H1 (cell line): ENCODE results near the gene POLE. TPM values are rescaled to one million over a fixed set of nuclear protein-coding genes. Genes with fewer than 3 reads are reported as not detected.

Experiments
- CTCF ChIA-PET: fragments of 300-600 bp; sonication (Branson Sonifier 250); formaldehyde crosslinking; loops from one replicate; lab custom pipeline; 2021; ENCODE audit not compliant: partially characterized antibody; lab: Charles Lee
- POLR2A ChIA-PET: fragments of 300-600 bp; sonication (Branson Sonifier 250); formaldehyde crosslinking; loops from one replicate; lab custom pipeline; 2021; ENCODE audit warnings: inconsistent platforms; ENCODE audit not compliant: partially characterized antibody; lab: Charles Lee
- DNase-seq, 2 experiments: peaks; one replicate each; pipeline versions ENCODE4 v3.0.0 to v3.0.0-alpha.2; 2010 to 2022; ENCODE audit warnings: low spot score in 2 of 2, low read depth in 1 of 2, mixed read lengths in 1 of 2
- FAIRE-seq: peaks from 2 replicates; lab custom pipeline; 2011; peaks lifted over from hg19 to GRCh38; lab: Jason Lieb, UNC
- H2AFZ ChIP-seq: 2 replicates; pipeline ENCODE4 v1.8.1; 2012; ENCODE audit warnings: low read length, inconsistent platforms
- H2AK5ac ChIP-seq: 2 replicates; pipeline ENCODE4 v1.6.1; 2013; ENCODE audit warnings: low read depth, low read length
- H2BK120ac ChIP-seq: replicated peaks from 2 replicates; pipeline ENCODE3; 2013; ENCODE audit warnings: low read depth, low read length, inconsistent platforms
- H2BK12ac ChIP-seq: 2 replicates; pipeline ENCODE4 v1.6.1; 2013; ENCODE audit warnings: low read depth, low read length
- H2BK15ac ChIP-seq: 2 replicates; pipeline ENCODE4 v1.6.1; 2013; ENCODE audit warnings: low read length
- H2BK20ac ChIP-seq: 2 replicates; pipeline ENCODE4 v1.6.1; 2013; ENCODE audit warnings: low read length
- H2BK5ac ChIP-seq: 2 replicates; pipeline ENCODE4 v1.6.1; 2013; ENCODE audit warnings: low read depth, low read length
- H3K14ac ChIP-seq: 2 replicates; pipeline ENCODE4 v1.6.1; 2013; ENCODE audit warnings: inconsistent platforms; ENCODE audit not compliant: insufficient read length
- H3K18ac ChIP-seq: 2 replicates; pipeline ENCODE4 v1.6.1; 2013; ENCODE audit warnings: low read length; ENCODE audit errors: extremely low read depth
- H3K23ac ChIP-seq: 2 replicates; pipeline ENCODE4 v1.6.1; 2013; ENCODE audit warnings: inconsistent platforms; ENCODE audit not compliant: insufficient read length
- H3K23me2 ChIP-seq: 2 replicates; pipeline ENCODE4 v1.6.1; 2013; ENCODE audit warnings: low read depth, low read length
- H3K27ac ChIP-seq: 2 replicates; pipeline ENCODE4 v1.6.1; 2011; ENCODE audit warnings: low read depth, low read length, inconsistent platforms
- H3K27me3 ChIP-seq, 4 experiments: replicated peaks in 1 of 4; 1 replicate in 1 of 4; 2 replicates in 3 of 4; pipeline versions ENCODE4 v1.6.1 to v1.8.1; 2011 to 2013; ENCODE audit warnings: low read length in 3 of 4, mild to moderate bottlenecking in 3 of 4, inconsistent platforms in 2 of 4, mixed read lengths in 2 of 4, moderate library complexity in 1 of 4; ENCODE audit not compliant: control insufficient read depth in 3 of 4, insufficient read depth in 3 of 4; ENCODE audit errors: extremely low read depth in 1 of 4
- H3K36me3 ChIP-seq, 4 experiments: 2 replicates each; pipeline versions ENCODE4 v1.6.1 to v1.8.1; 2011 to 2013; ENCODE audit warnings: mild to moderate bottlenecking in 4 of 4, low read length in 3 of 4, moderate library complexity in 2 of 4, control low read depth in 1 of 4, inconsistent platforms in 1 of 4; ENCODE audit not compliant: insufficient read depth in 4 of 4, control insufficient read depth in 2 of 4
- H3K4ac ChIP-seq: replicated peaks from 2 replicates; pipeline ENCODE3; 2013; ENCODE audit warnings: low read length, low read depth, mixed read lengths, inconsistent platforms; ENCODE audit not compliant: insufficient read length
- H3K4me1 ChIP-seq, 4 experiments: replicated peaks in 1 of 4; 1 replicate in 1 of 4; 2 replicates in 3 of 4; pipeline versions ENCODE4 v1.6.1 to v1.8.1; 2011 to 2013; ENCODE audit warnings: low read length in 3 of 4, inconsistent platforms in 2 of 4, mixed read lengths in 1 of 4; ENCODE audit not compliant: insufficient read depth in 4 of 4, control insufficient read depth in 3 of 4
- H3K4me2 ChIP-seq, 2 experiments: 2 replicates each; pipeline versions ENCODE4 v1.6.1 to v1.8.1; 2011 to 2013; ENCODE audit warnings: low read depth in 2 of 2, low read length in 2 of 2, control low read depth in 1 of 2, inconsistent platforms in 1 of 2, mild to moderate bottlenecking in 1 of 2; ENCODE audit not compliant: insufficient read depth in 1 of 2
- H3K4me3 ChIP-seq, 4 experiments: fragments of 200-600, 300-600 bp in 1 of 4; sonication (generic), shearing (Covaris generic), sonication (Bioruptor Twin) in 1 of 4; 2 replicates each; pipeline versions ENCODE4 v1.5.1 to v1.8.1; 2011 to 2016; ENCODE audit warnings: low read length in 4 of 4, low read depth in 3 of 4, control low read depth in 2 of 4, inconsistent platforms in 2 of 4, mild to moderate bottlenecking in 2 of 4, mixed read lengths in 1 of 4, moderate library complexity in 1 of 4; ENCODE audit not compliant: insufficient read depth in 2 of 4; ENCODE audit errors: extremely low read depth in 1 of 4
- H3K56ac ChIP-seq: replicated peaks from 2 replicates; pipeline ENCODE3; 2013; ENCODE audit warnings: low read depth, mild to moderate bottlenecking, mixed read lengths, low read length, inconsistent platforms; ENCODE audit not compliant: insufficient read length
- H3K79me1 ChIP-seq: 2 replicates; pipeline ENCODE4 v1.6.1; 2013; ENCODE audit warnings: low read depth, low read length, control low read depth
- H3K79me2 ChIP-seq, 2 experiments: 2 replicates each; pipeline versions ENCODE4 v1.6.1 to v1.8.1; 2012 to 2013; ENCODE audit warnings: low read length in 2 of 2, mild to moderate bottlenecking in 2 of 2, inconsistent platforms in 1 of 2; ENCODE audit not compliant: insufficient read depth in 2 of 2, control insufficient read depth in 1 of 2
- H3K9ac ChIP-seq, 4 experiments: replicated peaks in 1 of 4; 1 replicate in 1 of 4; 2 replicates in 3 of 4; pipeline versions ENCODE4 v1.6.1 to v1.8.1; 2011 to 2013; ENCODE audit warnings: low read depth in 3 of 4, low read length in 3 of 4, control low read depth in 2 of 4, mild to moderate bottlenecking in 2 of 4, moderate library complexity in 2 of 4, inconsistent platforms in 1 of 4; ENCODE audit errors: extremely low read depth in 1 of 4
- H3K9me3 ChIP-seq, 2 experiments: 2 replicates each; pipeline versions ENCODE4 v1.6.1 to v1.8.1; 2012 to 2013; ENCODE audit warnings: mild to moderate bottlenecking in 2 of 2, moderate library complexity in 2 of 2, control low read depth in 1 of 2, inconsistent platforms in 1 of 2, low read depth in 1 of 2, low read length in 1 of 2, mixed read lengths in 1 of 2; ENCODE audit not compliant: insufficient read depth in 2 of 2
- H4K20me1 ChIP-seq, 2 experiments: replicated peaks in 1 of 2; 2 replicates each; pipeline versions ENCODE3 to v1.8.1; 2011 to 2013; ENCODE audit warnings: inconsistent platforms in 2 of 2, low read length in 2 of 2, mild to moderate bottlenecking in 1 of 2; ENCODE audit not compliant: insufficient read depth in 2 of 2, control insufficient read depth in 1 of 2
- H4K5ac ChIP-seq: 2 replicates; pipeline ENCODE4 v1.6.1; 2013; ENCODE audit warnings: low read length, low read depth, mixed read lengths, inconsistent platforms; ENCODE audit not compliant: insufficient read length
- H4K8ac ChIP-seq: 2 replicates; pipeline ENCODE4 v1.8.0; 2013; ENCODE audit warnings: mild to moderate bottlenecking, moderate library complexity, low read length, inconsistent platforms; ENCODE audit not compliant: insufficient read depth; ENCODE audit errors: extremely low read depth
- H4K91ac ChIP-seq: replicated peaks from 2 replicates; pipeline ENCODE3; 2013; ENCODE audit warnings: low read length, mixed read lengths, inconsistent platforms; ENCODE audit not compliant: insufficient read length
- BRCA1 ChIP-seq: IDR thresholded peaks from 2 replicates; pipeline ENCODE4 v1.6.1; 2012; ENCODE audit warnings: low read depth, low read length, improper control_type of control experiment
- GABPA ChIP-seq: IDR thresholded peaks from 2 replicates; pipeline ENCODE4 v1.6.1; 2011; ENCODE audit warnings: mild to moderate bottlenecking, low read length, moderate library complexity, borderline replicate concordance; ENCODE audit not compliant: insufficient read depth
- KDM1A ChIP-seq: fragments of 200-600, 300-600 bp; sonication (generic); IDR thresholded peaks from 2 replicates; pipeline ENCODE4 v1.7.1; 2016; ENCODE audit warnings: mild to moderate bottlenecking, low read length, borderline replicate concordance
- KDM5A ChIP-seq: fragments of 200-600 bp; IDR thresholded peaks from 2 replicates; pipeline ENCODE4 v1.7.1; 2012; ENCODE audit warnings: mild to moderate bottlenecking, low read length, inconsistent platforms, mixed read lengths
- MAFK ChIP-seq: IDR thresholded peaks from 2 replicates; pipeline ENCODE4 v1.6.1; 2012; ENCODE audit warnings: low read depth, mild to moderate bottlenecking, improper control_type of control experiment, low read length
- MAX ChIP-seq: IDR thresholded peaks from 2 replicates; pipeline ENCODE4 v1.6.1; 2012; ENCODE audit warnings: inconsistent platforms
- NANOG ChIP-seq: IDR thresholded peaks from 2 replicates; pipeline ENCODE4 v1.6.1; 2011; ENCODE audit warnings: low read length, low read depth, mild to moderate bottlenecking, inconsistent platforms; ENCODE audit not compliant: insufficient read depth, poor library complexity, severe bottlenecking
- POLR2AphosphoS5 ChIP-seq: IDR thresholded peaks from 2 replicates; pipeline ENCODE4 v1.6.1; 2011; ENCODE audit warnings: low read depth, low read length
- RBBP5 ChIP-seq: IDR thresholded peaks from 2 replicates; pipeline ENCODE4 v1.7.1; 2012; ENCODE audit warnings: low read depth, mild to moderate bottlenecking, inconsistent platforms, low read length, moderate library complexity, borderline replicate concordance
- RXRA ChIP-seq: IDR thresholded peaks from 2 replicates; pipeline ENCODE4 v1.6.1; 2011; ENCODE audit warnings: low read depth, mild to moderate bottlenecking, low read length, moderate library complexity; ENCODE audit not compliant: insufficient read depth
- SIRT6 ChIP-seq: IDR thresholded peaks from one replicate; pipeline ENCODE4 v1.7.1; 2012; ENCODE audit warnings: low read length, inconsistent platforms
- SP2 ChIP-seq: IDR thresholded peaks from 2 replicates; pipeline ENCODE4 v1.6.1; 2012; ENCODE audit warnings: mild to moderate bottlenecking, low read length, inconsistent platforms
- TBP ChIP-seq: IDR thresholded peaks from 2 replicates; pipeline ENCODE4 v1.6.1; 2011; ENCODE audit warnings: low read depth, low read length, improper control_type of control experiment
- WGBS, 2 experiments: shearing (Covaris generic) in 1 of 2; methylation state at CpG; one replicate each; pipeline versions ENCODE4 v1.1.6 to v1.1.7; 2013 to 2015; ENCODE audit warnings: low lambda C conversion rate in 2 of 2, mixed read lengths in 2 of 2, inconsistent platforms in 1 of 2, low coverage in 1 of 2, missing lambda C conversion rate in 1 of 2; ENCODE audit not compliant: insufficient replicate concordance in 2 of 2, insufficient coverage in 1 of 2, insufficient read length in 1 of 2; ENCODE audit errors: extremely low coverage in 1 of 2, missing lambda C conversion rate in 1 of 2; 5-methylcytosine and 5-hydroxymethylcytosine counted together
- polyA plus RNA-seq, 7 experiments: library from polyadenylated mRNA; depleted of rRNA in 3 of 7; stranded (reverse) in 5 of 7; unstranded in 2 of 7; fragments of >200 nt in 5 of 7; fragments of 200-250 nt in 2 of 7; gene quantifications; 1 replicate in 5 of 7; 2 replicates in 1 of 7; 4 replicates in 1 of 7; pipeline versions ENCODE4 v1.2.1 to v1.2.3, GENCODE V29; 2011 to 2013; ENCODE audit warnings: missing spikeins in 2 of 7, mixed read lengths in 2 of 7
- total RNA-seq: library from RNA; stranded (reverse); fragmentation: NEBNext Ultra II Directional; extraction: Animal tissue kit (Norgen Biotek cat#: 25700); gene quantifications from 2 replicates; pipeline ENCODE4 v1.2.1, GENCODE V29; 2021

The POLE gene
- total and polyA plus RNA-seq, 2 of the 8 experiments (the other 6 are each of a cell fraction or from before 2014, with no cell fraction given): 59.7 to 115 TPM

DNA sequence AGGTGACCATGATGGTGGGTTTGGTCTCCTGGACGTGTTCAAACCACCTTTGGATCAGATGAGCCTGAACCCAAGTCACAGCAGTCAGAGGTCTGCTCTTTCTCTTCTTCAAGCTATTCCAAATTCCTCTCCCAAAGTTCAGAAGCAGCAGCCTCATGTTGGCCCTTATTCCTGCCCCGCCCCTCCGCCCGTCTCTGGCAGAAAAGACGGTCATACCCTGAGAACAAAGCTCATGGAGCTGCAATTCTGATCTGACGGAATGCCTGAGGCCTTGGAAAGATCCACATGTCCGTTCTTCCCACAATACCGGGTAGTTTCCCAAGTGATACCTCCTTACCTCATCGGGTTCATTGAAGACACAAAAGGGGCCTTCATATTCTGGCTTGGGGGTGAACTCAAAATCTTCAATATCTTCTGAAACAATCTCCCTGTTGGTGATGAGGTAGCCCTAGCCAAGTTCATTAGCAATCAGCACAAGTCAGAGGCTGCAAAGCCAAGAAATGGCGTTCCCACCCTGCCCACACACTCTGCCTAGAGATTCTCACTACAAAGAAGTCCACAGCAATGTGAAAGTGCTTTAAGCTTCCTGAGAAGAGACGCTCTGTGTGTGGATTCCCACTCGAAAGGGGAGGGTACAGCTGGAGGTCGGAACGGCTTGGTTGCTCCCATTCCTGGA lies 11.2 kb downstream of the POLE start:
- Histone ChIP-seq H3K9ac (no peak overlapping the region), H3K23ac (no peak overlapping the region), H3K4me2 (no peak overlapping the region), H3K27ac (no peak overlapping the region), H3K4me3 (no peak overlapping the region), H3K79me2 (peaks cover 11 to 25% of the 10 kb centered on the region in 2 experiments), H2AK5ac (no peak overlapping the region), H2BK120ac (no peak overlapping the region), H2BK20ac (no peak overlapping the region), H3K14ac (no peak overlapping the region), H2AFZ (no peak overlapping the region), H3K56ac (no peak overlapping the region), H3K27me3 (no peaks in the 10 kb centered on the region), H4K8ac (no peak overlapping the region), H3K4me1 (no peaks in the 10 kb centered on the region; a peak in 2 of 7 replicates), H4K20me1 (peaks cover 5 to 37% of the 10 kb centered on the region in 2 experiments), H3K4ac (no peak overlapping the region), H3K9me3 (no peaks in the 10 kb centered on the region), H3K79me1 (peaks cover 8% of the 10 kb centered on the region), H3K36me3 (peaks cover 46 to 87% (median 61%) of the 10 kb centered on the region in 4 experiments), H2BK5ac (no peak overlapping the region), H3K23me2 (no peaks in the 10 kb centered on the region; the same call in 1 of the 2 replicates), H4K91ac (no peak overlapping the region), H2BK15ac (no peak overlapping the region), H3K18ac (no peak overlapping the region), H4K5ac (no peak overlapping the region), H2BK12ac (no peak overlapping the region)
- 89% methylated on average over 13 of the region's 14 CpGs; no CpG with 5 or more reads in 1 of the 2 experiments for WGBS, 2 experiments
- DNase-seq (no peak), FAIRE-seq (no peak)
- CTCF ChIA-PET: interaction anchor here (1.3 to 1.4 kb wide), 2 partner anchors 10 to 38 kb away, joined by 3 to 5 read pairs; no protein-coding TSS in a partner anchor
- POLR2A ChIA-PET: interaction anchor here (1.0 to 1.5 kb wide), 2 partner anchors 11 to 36 kb away, joined by 3 to 5 read pairs; partner anchors contain the start of gene PGAM5
- TF ChIP-seq MAFK (no peak), KDM5A (no peak), POLR2AphosphoS5 (no peak), SIRT6 (no peak), BRCA1 (no peak), SP2 (no peak), MAX (no peak), NANOG (no peak), RXRA (no peak), TBP (no peak), GABPA (no peak), RBBP5 (no peak), KDM1A (no peak)
